HepG2 (cell line): ENCODE measurements around the gene RASGRP2. TPM values are rescaled to one million over a fixed set of nuclear protein-coding genes. Genes with fewer than 3 reads are reported as not detected.

Experiments used
- ARID2 ChIP-seq: sonication (generic); formaldehyde crosslinking; IDR thresholded peaks from 2 replicates; pipeline ENCODE4 v1.8.1; 2022; ENCODE audit warnings: mild to moderate bottlenecking, missing genetic modification reagents, borderline replicate concordance
- HOXA3 ChIP-seq: sonication (generic); formaldehyde crosslinking; IDR thresholded peaks from 2 replicates; pipeline ENCODE4 v1.5.0; 2020; ENCODE audit warnings: missing genetic modification reagents
- RXRB ChIP-seq: IDR thresholded peaks from 2 replicates; pipeline ENCODE4 v1.6.1; 2016; ENCODE audit warnings: borderline replicate concordance, missing genetic modification reagents, missing compliant biosample characterization
- SMAD9 ChIP-seq: sonication (generic); formaldehyde crosslinking; IDR thresholded peaks from 2 replicates; pipeline ENCODE4 v1.5.1; 2020; ENCODE audit warnings: mild to moderate bottlenecking, missing genetic modification reagents
- SRY ChIP-seq: sonication (generic); formaldehyde crosslinking; IDR thresholded peaks from 2 replicates; pipeline ENCODE4 v1.8.0; 2022; ENCODE audit warnings: mild to moderate bottlenecking, missing genetic modification reagents
- STAG1 ChIP-seq: sonication (generic); formaldehyde crosslinking; IDR thresholded peaks from 2 replicates; pipeline ENCODE4 v1.4.0; 2020; ENCODE audit warnings: missing genetic modification reagents
- THAP11 ChIP-seq: IDR thresholded peaks from 2 replicates; pipeline ENCODE4 v1.6.1; 2016; ENCODE audit warnings: missing biosample characterization, missing genetic modification reagents
- TP53 ChIP-seq: sonication (generic); formaldehyde crosslinking; conservative IDR thresholded peaks from 2 replicates; pipeline ENCODE4 v1.4.0; 2020; ENCODE audit warnings: missing genetic modification reagents
- XRCC5 ChIP-seq: fragments of 200-400 bp; formaldehyde crosslinking; optimal IDR thresholded peaks from 2 replicates; pipeline ENCODE3; 2017; ENCODE audit warnings: mild to moderate bottlenecking, low read length
- ZFX ChIP-seq: sonication (generic); formaldehyde crosslinking; IDR thresholded peaks from 2 replicates; pipeline ENCODE4 v1.4.0; 2020; ENCODE audit warnings: mild to moderate bottlenecking, low read depth, missing genetic modification reagents, moderate library complexity
- ZNF501 ChIP-seq: sonication (generic); formaldehyde crosslinking; IDR thresholded peaks from 2 replicates; pipeline ENCODE4 v1.5.1; 2020; ENCODE audit warnings: mild to moderate bottlenecking, moderate library complexity, missing genetic modification reagents
- ZNF614 ChIP-seq: IDR thresholded peaks from 2 replicates; pipeline ENCODE4 v1.6.1; 2018; ENCODE audit warnings: missing biosample characterization, missing genetic modification reagents, inconsistent platforms, borderline replicate concordance
- ZNF713 ChIP-seq: sonication (generic); formaldehyde crosslinking; IDR thresholded peaks from 2 replicates; pipeline ENCODE4 v1.4.0; 2020; ENCODE audit warnings: mild to moderate bottlenecking, missing genetic modification reagents
- polyA plus RNA-seq, 8 experiments: library from polyadenylated mRNA; depleted of rRNA in 3 of 8; stranded (reverse) in 7 of 8; unstranded in 1 of 8; fragments of >200 nt; fragmentation: Illumina TruSeq in 4 of 8; extraction: Trizol in 4 of 8; gene quantifications; 2 replicates each; pipeline versions ENCODE4 v1.2.1 to v1.2.3, GENCODE V29; 2011 to 2016; ENCODE audit warnings: low read depth in 4 of 8, missing spikeins in 1 of 8, mixed read lengths in 1 of 8; ENCODE audit not compliant: insufficient read depth in 1 of 8
- total RNA-seq, 5 experiments: library from RNA; depleted of rRNA; stranded (reverse); fragments of >200 nt; fragmentation: Illumina TruSeq; extraction: Trizol; gene quantifications; 2 replicates each; pipeline ENCODE4 v1.2.3, GENCODE V29; 2016; ENCODE audit warnings: low read depth in 1 of 5
- TF ChIP-seq, protein P1 (sequence below): sonication (generic); formaldehyde crosslinking; IDR thresholded peaks from 2 replicates; pipeline ENCODE4 v1.5.1; 2020; ENCODE audit warnings: mild to moderate bottlenecking, missing genetic modification reagents, moderate library complexity
- TF ChIP-seq, protein P2 (sequence below): sonication (generic); formaldehyde crosslinking; IDR thresholded peaks from 2 replicates; pipeline ENCODE4 v1.8.0; 2022; ENCODE audit warnings: mild to moderate bottlenecking, missing genetic modification reagents, moderate library complexity
- TF ChIP-seq, protein P3 (sequence below): sonication (generic); formaldehyde crosslinking; IDR thresholded peaks from 2 replicates; pipeline ENCODE4 v1.5.0; 2020; ENCODE audit warnings: mild to moderate bottlenecking, missing genetic modification reagents, moderate library complexity
- TF ChIP-seq, protein P4 (sequence below), 2 experiments: sonication (generic) in 1 of 2; formaldehyde crosslinking in 1 of 2; IDR thresholded peaks; 2 replicates each; pipeline versions ENCODE4 v1.4.0 to v1.6.1; 2018 to 2020; ENCODE audit warnings: missing genetic modification reagents in 2 of 2, borderline replicate concordance in 1 of 2, low read depth in 1 of 2, mild to moderate bottlenecking in 1 of 2, missing biosample characterization in 1 of 2

The RASGRP2 gene
- total and polyA plus RNA-seq, 2 of the 13 experiments (the other 11 are each of a cell fraction or from before 2014, with no cell fraction given): 0.61 TPM; not detected in 1

DNA sequence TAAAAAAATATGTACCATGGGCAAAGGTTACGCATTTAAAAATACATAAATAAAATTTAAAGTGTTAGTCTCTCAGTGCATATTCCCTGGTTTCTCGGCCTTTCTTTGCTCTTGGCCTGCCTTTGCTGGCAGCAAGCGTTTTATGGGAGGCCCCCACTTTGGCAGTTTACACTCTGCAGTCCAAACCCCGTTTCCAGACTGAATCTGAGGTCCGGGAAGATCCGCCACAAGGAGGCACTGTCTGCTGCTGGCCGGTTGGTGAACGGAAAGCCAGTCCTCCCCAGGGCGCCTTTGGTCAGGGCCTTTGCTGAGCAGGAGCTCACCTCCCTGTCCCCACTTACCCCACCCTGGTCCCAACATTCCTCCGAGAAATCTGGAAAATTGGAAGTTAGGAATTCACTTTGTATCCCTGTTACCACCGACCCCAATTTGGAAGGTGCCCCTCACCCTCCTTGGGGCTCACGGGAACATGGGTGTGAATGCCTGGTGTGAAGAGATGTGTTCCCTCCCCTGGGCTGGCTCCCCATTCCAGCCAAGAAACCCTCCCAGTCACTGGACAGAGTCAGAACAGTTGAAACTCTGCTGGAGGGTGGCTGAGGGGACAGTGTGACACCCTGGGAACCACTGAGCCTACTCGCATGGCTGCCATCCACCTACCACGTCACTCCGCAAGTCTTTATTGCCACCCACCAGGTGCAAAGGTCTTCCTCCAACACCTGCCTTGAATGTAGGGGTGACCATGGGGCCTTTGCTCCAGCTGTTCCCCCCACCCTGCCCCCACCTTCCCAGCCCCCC, 43.8 kb upstream of the RASGRP2 start (continued):
- TF ChIP-seq, protein P1, sequence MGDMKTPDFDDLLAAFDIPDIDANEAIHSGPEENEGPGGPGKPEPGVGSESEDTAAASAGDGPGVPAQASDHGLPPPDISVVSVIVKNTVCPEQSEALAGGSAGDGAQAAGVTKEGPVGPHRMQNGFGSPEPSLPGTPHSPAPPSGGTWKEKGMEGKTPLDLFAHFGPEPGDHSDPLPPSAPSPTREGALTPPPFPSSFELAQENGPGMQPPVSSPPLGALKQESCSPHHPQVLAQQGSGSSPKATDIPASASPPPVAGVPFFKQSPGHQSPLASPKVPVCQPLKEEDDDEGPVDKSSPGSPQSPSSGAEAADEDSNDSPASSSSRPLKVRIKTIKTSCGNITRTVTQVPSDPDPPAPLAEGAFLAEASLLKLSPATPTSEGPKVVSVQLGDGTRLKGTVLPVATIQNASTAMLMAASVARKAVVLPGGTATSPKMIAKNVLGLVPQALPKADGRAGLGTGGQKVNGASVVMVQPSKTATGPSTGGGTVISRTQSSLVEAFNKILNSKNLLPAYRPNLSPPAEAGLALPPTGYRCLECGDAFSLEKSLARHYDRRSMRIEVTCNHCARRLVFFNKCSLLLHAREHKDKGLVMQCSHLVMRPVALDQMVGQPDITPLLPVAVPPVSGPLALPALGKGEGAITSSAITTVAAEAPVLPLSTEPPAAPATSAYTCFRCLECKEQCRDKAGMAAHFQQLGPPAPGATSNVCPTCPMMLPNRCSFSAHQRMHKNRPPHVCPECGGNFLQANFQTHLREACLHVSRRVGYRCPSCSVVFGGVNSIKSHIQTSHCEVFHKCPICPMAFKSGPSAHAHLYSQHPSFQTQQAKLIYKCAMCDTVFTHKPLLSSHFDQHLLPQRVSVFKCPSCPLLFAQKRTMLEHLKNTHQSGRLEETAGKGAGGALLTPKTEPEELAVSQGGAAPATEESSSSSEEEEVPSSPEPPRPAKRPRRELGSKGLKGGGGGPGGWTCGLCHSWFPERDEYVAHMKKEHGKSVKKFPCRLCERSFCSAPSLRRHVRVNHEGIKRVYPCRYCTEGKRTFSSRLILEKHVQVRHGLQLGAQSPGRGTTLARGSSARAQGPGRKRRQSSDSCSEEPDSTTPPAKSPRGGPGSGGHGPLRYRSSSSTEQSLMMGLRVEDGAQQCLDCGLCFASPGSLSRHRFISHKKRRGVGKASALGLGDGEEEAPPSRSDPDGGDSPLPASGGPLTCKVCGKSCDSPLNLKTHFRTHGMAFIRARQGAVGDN (CRISPR knock-in tag): 0 out of 2 replicates have a peak, but pooled peaks have one; percentile 27
- TF ChIP-seq SMAD9 (CRISPR knock-in tag) (0 out of 2 replicates have a peak, but pooled peaks have one; percentile 19), ARID2 (CRISPR knock-in tag) (no peak), HOXA3 (CRISPR knock-in tag) (0 out of 2 replicates have a peak, but pooled peaks have one; percentile 26), STAG1 (peak; percentile 86), TP53 (CRISPR knock-in tag) (0 out of 2 replicates have a peak, but pooled peaks have one; percentile 51), SRY (CRISPR knock-in tag) (no peak), ZFX (CRISPR knock-in tag) (peak; percentile 31; the same call in 1 of the 2 replicates), RXRB (CRISPR knock-in tag) (0 out of 2 replicates have a peak, but pooled peaks have one; percentile 8), ZNF713 (CRISPR knock-in tag) (0 out of 2 replicates have a peak, but pooled peaks have one; percentile 35), ZNF614 (peak; percentile 31; the same call in 1 of the 2 replicates), ZNF501 (CRISPR knock-in tag) (peak; percentile 54; the same call in 1 of the 2 replicates), THAP11 (CRISPR knock-in tag) (peak; percentile 57), XRCC5 (peak; percentile 69)
- TF ChIP-seq, protein P2, sequence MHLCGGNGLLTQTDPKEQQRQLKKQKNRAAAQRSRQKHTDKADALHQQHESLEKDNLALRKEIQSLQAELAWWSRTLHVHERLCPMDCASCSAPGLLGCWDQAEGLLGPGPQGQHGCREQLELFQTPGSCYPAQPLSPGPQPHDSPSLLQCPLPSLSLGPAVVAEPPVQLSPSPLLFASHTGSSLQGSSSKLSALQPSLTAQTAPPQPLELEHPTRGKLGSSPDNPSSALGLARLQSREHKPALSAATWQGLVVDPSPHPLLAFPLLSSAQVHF: no peak
- TF ChIP-seq, protein P3, sequence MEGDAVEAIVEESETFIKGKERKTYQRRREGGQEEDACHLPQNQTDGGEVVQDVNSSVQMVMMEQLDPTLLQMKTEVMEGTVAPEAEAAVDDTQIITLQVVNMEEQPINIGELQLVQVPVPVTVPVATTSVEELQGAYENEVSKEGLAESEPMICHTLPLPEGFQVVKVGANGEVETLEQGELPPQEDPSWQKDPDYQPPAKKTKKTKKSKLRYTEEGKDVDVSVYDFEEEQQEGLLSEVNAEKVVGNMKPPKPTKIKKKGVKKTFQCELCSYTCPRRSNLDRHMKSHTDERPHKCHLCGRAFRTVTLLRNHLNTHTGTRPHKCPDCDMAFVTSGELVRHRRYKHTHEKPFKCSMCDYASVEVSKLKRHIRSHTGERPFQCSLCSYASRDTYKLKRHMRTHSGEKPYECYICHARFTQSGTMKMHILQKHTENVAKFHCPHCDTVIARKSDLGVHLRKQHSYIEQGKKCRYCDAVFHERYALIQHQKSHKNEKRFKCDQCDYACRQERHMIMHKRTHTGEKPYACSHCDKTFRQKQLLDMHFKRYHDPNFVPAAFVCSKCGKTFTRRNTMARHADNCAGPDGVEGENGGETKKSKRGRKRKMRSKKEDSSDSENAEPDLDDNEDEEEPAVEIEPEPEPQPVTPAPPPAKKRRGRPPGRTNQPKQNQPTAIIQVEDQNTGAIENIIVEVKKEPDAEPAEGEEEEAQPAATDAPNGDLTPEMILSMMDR (CRISPR knock-in tag): peak; percentile 92
- TF ChIP-seq, protein P4, sequence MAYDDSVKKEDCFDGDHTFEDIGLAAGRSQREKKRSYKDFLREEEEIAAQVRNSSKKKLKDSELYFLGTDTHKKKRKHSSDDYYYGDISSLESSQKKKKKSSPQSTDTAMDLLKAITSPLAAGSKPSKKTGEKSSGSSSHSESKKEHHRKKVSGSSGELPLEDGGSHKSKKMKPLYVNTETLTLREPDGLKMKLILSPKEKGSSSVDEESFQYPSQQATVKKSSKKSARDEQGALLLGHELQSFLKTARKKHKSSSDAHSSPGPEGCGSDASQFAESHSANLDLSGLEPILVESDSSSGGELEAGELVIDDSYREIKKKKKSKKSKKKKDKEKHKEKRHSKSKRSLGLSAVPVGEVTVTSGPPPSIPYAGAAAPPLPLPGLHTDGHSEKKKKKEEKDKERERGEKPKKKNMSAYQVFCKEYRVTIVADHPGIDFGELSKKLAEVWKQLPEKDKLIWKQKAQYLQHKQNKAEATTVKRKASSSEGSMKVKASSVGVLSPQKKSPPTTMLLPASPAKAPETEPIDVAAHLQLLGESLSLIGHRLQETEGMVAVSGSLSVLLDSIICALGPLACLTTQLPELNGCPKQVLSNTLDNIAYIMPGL (CRISPR knock-in tag; IDR thresholded peaks at IDR 0.05; ENCODE audit: borderline replicate concordance in 1 of 2, low read depth in 1 of 2): peak; percentile 25 to 41; a peak in 1 of 4 replicates
